Suppressor macrophage treated with lipopolysaccharide for 4 hours (primary cell): ENCODE data around the gene RFX6.

ENCODE experiments used
- DNase-seq: peaks from one replicate; pipeline ENCODE4 v3.0.0-alpha.2; 2020

The RFX6 gene

DNA sequence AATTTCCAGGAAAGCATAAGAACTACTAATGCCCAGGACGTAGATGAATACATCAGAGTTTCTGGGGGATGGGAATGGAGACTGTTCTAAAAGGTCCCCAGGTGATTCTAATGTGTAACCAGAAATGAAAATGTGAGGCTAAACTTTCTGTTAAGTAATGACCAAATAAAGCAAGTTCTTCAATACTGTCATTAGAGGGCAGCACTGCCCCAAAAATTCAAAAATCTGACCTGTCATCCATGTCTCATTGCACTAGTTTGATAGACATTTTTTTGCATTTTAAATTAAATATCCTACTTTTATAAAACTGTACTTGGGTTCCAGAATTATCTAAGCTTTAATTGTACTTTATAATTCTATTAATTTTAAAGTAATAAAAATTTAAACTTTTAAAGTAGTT lies 94.9 kb downstream of the RFX6 start:
- DNase-seq = peak; percentile 47

DNA sequence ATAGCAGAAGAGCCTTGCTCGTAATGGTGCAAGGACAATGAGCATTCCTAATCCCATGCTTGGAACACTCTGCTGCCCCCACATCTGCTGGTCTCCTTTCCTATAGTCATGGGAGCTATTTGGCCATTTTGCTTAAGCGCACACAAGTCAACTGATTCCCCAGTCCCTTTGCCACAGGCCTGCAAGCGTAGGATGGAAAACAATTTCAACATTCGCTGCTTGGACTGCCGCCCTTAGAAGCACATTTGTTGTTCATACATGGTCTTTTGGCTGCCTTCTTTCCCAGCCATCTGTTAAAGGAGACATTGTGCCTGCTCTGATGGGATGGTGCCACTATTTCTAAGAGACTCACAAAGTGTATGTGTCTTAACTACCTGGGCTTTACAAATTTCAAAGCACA lies 96.9 kb downstream of the RFX6 start:
- DNase-seq = no peak

DNA sequence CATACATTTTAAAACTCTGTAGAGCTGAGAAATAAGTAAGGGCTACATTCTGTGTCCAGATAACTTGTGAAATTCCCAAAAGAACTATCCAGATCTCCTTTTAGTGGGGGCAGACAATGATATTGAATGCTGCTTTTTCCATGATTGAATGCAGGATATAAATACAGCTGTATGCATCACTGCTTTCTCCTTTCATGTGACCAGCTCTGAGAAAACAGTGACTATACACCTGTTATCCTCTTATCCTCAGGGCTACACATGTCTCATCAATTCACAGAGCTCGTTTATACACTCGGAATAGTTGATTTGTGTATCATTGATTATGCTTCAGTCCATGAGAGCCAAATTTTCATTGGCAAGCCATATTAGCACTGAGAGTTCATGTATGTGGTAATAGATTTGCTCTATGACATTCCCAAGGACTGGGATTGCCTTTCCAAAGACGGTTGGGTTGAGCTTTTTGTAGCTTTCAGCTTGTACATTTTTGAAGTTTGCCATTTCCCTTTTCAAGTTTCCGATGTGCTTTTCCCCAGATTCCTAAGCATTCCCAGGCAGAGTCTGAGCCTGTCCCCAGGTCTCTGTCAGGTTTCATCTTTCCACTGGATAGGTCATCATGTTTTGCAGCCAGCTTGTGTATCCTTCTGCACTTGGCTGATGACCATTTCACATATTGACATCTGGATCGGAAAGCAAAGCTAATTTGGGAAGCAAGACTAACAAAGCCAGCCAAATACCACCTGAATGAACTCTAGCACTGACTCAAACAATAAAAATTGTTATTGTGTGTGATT lies 97.7 kb downstream of the RFX6 start:
- no peak for DNase-seq

DNA sequence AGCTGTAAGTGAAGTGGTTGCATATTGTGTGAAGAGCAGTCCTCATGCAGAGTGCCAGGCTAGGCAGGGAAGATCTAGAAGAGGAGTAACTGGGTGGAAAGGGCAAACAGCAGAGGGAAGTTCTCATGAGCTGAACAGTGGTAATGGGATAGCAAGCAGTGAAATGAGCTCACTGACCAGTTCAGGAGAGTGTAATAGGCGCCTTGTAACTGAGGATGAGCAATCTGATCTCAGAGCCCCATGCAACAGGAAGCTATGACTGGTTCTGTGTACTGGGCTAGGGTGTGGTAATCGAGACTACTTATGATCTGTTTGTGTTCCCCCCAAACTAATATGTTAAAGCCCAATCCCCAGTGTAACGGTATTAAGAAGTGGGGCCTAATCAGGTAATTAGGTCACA lies 98.6 kb downstream of the RFX6 start:
- peak; percentile 2 for DNase-seq

DNA sequence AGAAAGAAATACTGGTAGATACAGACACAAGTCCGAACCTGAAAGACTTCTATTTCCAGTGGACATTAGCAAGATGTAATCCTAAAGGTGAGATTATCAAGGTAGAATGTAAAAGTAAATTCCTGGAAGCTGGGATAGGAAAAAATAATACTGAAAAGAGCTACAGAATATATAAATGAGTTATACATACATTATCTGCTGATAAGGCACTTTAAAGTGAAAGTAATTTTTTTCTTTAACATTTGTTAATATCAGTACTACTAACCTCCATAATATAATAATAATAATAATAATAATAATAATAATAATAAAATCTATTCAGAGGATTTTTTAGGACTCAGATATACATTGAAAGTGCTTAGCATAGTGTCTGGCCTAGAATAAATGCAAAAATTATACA lies 102.5 kb downstream of the RFX6 start:
- no peak for DNase-seq
